MCF 10A (cell line): ENCODE measurements around the gene TAB2. TPM values are rescaled to one million over a fixed set of nuclear protein-coding genes. Genes with fewer than 3 reads are reported as not detected.

Experiments used
- BruUV-seq: library from RNA; stranded (reverse); fragments of 400-500 nt; replicated peaks from 2 replicates; lab custom pipeline; 2021; lab: Mats Ljungman, UMichigan
- CTCF ChIA-PET: fragments of 300-600 bp; sonication (Branson Sonifier 250); formaldehyde crosslinking; extraction: SDS; loops from one replicate; lab custom pipeline; 2021; ENCODE audit warnings: antibody characterized with exemption, inconsistent platforms; lab: Yijun Ruan, JAX
- POLR2A ChIA-PET: fragments of 300-600, 350-650 bp; sonication (Branson Sonifier 250); formaldehyde crosslinking; extraction: SDS; loops from one replicate; lab custom pipeline; 2020; ENCODE audit warnings: antibody characterized with exemption, inconsistent platforms; lab: Yijun Ruan, JAX
- DNase-seq: peaks from one replicate; pipeline ENCODE4 v3.0.0-alpha.2; 2018; ENCODE audit not compliant: unreplicated experiment
- H3K27ac Mint-ChIP-seq: one replicate; pipeline ENCODE4 v1.8.0; 2022; ENCODE audit warnings: mild to moderate bottlenecking, low read depth, mixed read lengths; ENCODE audit not compliant: unreplicated experiment
- H3K27me3 Mint-ChIP-seq: one replicate; pipeline ENCODE4 v1.8.0; 2022; ENCODE audit warnings: mixed read lengths; ENCODE audit not compliant: insufficient read depth, unreplicated experiment
- H3K36me3 Mint-ChIP-seq: one replicate; pipeline ENCODE4 v1.8.0; 2022; ENCODE audit warnings: mild to moderate bottlenecking, moderate library complexity, mixed read lengths; ENCODE audit not compliant: insufficient read depth, unreplicated experiment
- H3K4me1 Mint-ChIP-seq: one replicate; pipeline ENCODE4 v1.8.0; 2022; ENCODE audit warnings: mixed read lengths; ENCODE audit not compliant: insufficient read depth, unreplicated experiment
- H3K4me3 Mint-ChIP-seq: one replicate; pipeline ENCODE4 v1.8.0; 2022; ENCODE audit warnings: mild to moderate bottlenecking, moderate library complexity, mixed read lengths; ENCODE audit not compliant: unreplicated experiment
- H3K9me3 Mint-ChIP-seq: one replicate; pipeline ENCODE4 v1.8.0; 2022; ENCODE audit warnings: mixed read lengths; ENCODE audit not compliant: unreplicated experiment
- CTCF ChIP-seq: fragments of 200-600 bp; IDR thresholded peaks from one replicate; pipeline ENCODE4 v1.8.0; 2022; ENCODE audit warnings: antibody characterized with exemption, mild to moderate bottlenecking; ENCODE audit not compliant: unreplicated experiment
- intact Hi-C: fragments of 100-400 bp; cut with micrococcal nuclease; formaldehyde crosslinking; loops from 2 replicates; pipeline ENCODE4 v1.14.1; 2022
- total RNA-seq: library from RNA; stranded (reverse); gene quantifications from 2 replicates; pipeline ENCODE4 v1.2.3, GENCODE V29; 2022

The TAB2 gene
- total RNA-seq, 1 experiment from 2014 or later = 76.4 TPM

- CTCF ChIA-PET = no interaction called here
- intact Hi-C loops = no loop called here
- H3K4me3 Mint-ChIP-seq = no peak overlapping the region
- peaks cover 35% of the 10 kb centered on the region for H3K4me1 Mint-ChIP-seq
- H3K36me3 Mint-ChIP-seq = peaks cover 14% of the 10 kb centered on the region
- no TSS peak for BruUV-seq
- no peak for DNase-seq
- no peaks in the 10 kb centered on the region for H3K27me3 Mint-ChIP-seq
- no peaks in the 10 kb centered on the region for H3K9me3 Mint-ChIP-seq
- POLR2A ChIA-PET = interaction anchor here (0.7 to 1.7 kb wide), 2 partner anchors 13 to 23 kb away, joined by 3 to 5 read pairs; no protein-coding TSS in a partner anchor
- no peak overlapping the region for H3K27ac Mint-ChIP-seq
- TF ChIP-seq CTCF = no peak
Observed at GRCh38 chr6:149360536-149360935, 43.0 kb downstream of the TAB2 start.

- H3K4me3 Mint-ChIP-seq = no peak overlapping the region
- ChIA-PET CTCF (interaction anchor here (0.6 kb wide), 1 partner anchor 227 kb away, joined by 3 read pairs; no protein-coding TSS in a partner anchor), POLR2A (interaction anchor here (1.2 to 1.4 kb wide), 3 partner anchors 11 to 23 kb away, joined by 4 to 5 read pairs (median 4); no protein-coding TSS in a partner anchor)
- H3K9me3 Mint-ChIP-seq = no peaks in the 10 kb centered on the region
- H3K27me3 Mint-ChIP-seq = no peaks in the 10 kb centered on the region
- H3K4me1 Mint-ChIP-seq = peaks cover 38% of the 10 kb centered on the region
- TF ChIP-seq CTCF = no peak
- no TSS peak for BruUV-seq
- peak; percentile 14 for DNase-seq
- intact Hi-C loops = no loop called here
- H3K27ac Mint-ChIP-seq = no peak overlapping the region
- H3K36me3 Mint-ChIP-seq = peaks cover 14% of the 10 kb centered on the region
Observed at GRCh38 chr6:149362289-149362688, 44.8 kb downstream of the TAB2 start.

- CTCF ChIA-PET = no interaction called here
Observed at GRCh38 chr6:149363154-149363553, 45.6 kb downstream of the TAB2 start.

GRCh38 chr6:149364557-149364956, 47.0 kb downstream of the TAB2 start:
- Mint-ChIP-seq H3K4me1 (peaks cover 32% of the 10 kb centered on the region), H3K9me3 (no peaks in the 10 kb centered on the region), H3K4me3 (no peak overlapping the region), H3K36me3 (peaks cover 14% of the 10 kb centered on the region), H3K27me3 (no peaks in the 10 kb centered on the region), H3K27ac (no peak overlapping the region)
- no peak for TF ChIP-seq CTCF
- no TSS peak for BruUV-seq
- DNase-seq = no peak
- intact Hi-C loops = no loop called here
- ChIA-PET CTCF (no interaction called here), POLR2A (interaction anchor here (1.1 kb wide), 1 partner anchor 13 kb away, joined by 3 read pairs; no protein-coding TSS in a partner anchor)

More at GRCh38 chr6:149363154-149363553, 45.6 kb downstream of the TAB2 start:
- H3K4me3 Mint-ChIP-seq = no peak overlapping the region
- peaks cover 38% of the 10 kb centered on the region for H3K4me1 Mint-ChIP-seq
- POLR2A ChIA-PET = interaction anchor here (0.5 to 1.4 kb wide), 5 partner anchors 8 to 46 kb away, joined by 3 to 5 read pairs (median 4); no protein-coding TSS in a partner anchor
- intact Hi-C loops = no loop called here
- no peaks in the 10 kb centered on the region for H3K27me3 Mint-ChIP-seq
- DNase-seq = peak; percentile 28
- H3K9me3 Mint-ChIP-seq = no peaks in the 10 kb centered on the region
- H3K36me3 Mint-ChIP-seq = peaks cover 14% of the 10 kb centered on the region
- no TSS peak for BruUV-seq
- TF ChIP-seq CTCF = no peak
- no peak overlapping the region for H3K27ac Mint-ChIP-seq
